Fibroblast of mammary gland (primary cell): ENCODE data around the gene RECQL5.

Experiments used
- DNase-seq: peaks from one replicate; pipeline ENCODE4 v3.0.0-alpha.2; 2010; ENCODE audit warnings: low read depth
- H3K4me3 ChIP-seq: 2 replicates; pipeline ENCODE4 v1.5.1; 2011; ENCODE audit warnings: low read depth, mild to moderate bottlenecking, low read length, moderate library complexity; ENCODE audit not compliant: control insufficient read depth
- CTCF ChIP-seq: conservative IDR thresholded peaks from 2 replicates; pipeline ENCODE4 v1.5.1; 2011; ENCODE audit warnings: low read depth, low read length, inconsistent platforms; ENCODE audit not compliant: control insufficient read depth, insufficient read depth

Gene RECQL5

GRCh38 chr17:75679706-75680211 lies 12.8 kb upstream of the RECQL5 start:
- TF ChIP-seq CTCF: no peak
- DNase-seq: no peak

GRCh38 chr17:75676461-75676860 lies 9.5 kb upstream of the RECQL5 start:
- no peak overlapping the region for H3K4me3 ChIP-seq
- DNase-seq: no peak
- no peak for TF ChIP-seq CTCF

More at GRCh38 chr17:75679706-75680211, 12.8 kb upstream of the RECQL5 start:
- no peak overlapping the region for H3K4me3 ChIP-seq

GRCh38 chr17:75673487-75673886 lies 6.5 kb upstream of the RECQL5 start:
- DNase-seq: no peak
- TF ChIP-seq CTCF: no peak
- no peak overlapping the region for H3K4me3 ChIP-seq

- DNase-seq: no peak
- H3K4me3 ChIP-seq: no peak overlapping the region
- TF ChIP-seq CTCF: no peak
Observed at GRCh38 chr17:75672011-75672410, 5.1 kb upstream of the RECQL5 start.

DNA sequence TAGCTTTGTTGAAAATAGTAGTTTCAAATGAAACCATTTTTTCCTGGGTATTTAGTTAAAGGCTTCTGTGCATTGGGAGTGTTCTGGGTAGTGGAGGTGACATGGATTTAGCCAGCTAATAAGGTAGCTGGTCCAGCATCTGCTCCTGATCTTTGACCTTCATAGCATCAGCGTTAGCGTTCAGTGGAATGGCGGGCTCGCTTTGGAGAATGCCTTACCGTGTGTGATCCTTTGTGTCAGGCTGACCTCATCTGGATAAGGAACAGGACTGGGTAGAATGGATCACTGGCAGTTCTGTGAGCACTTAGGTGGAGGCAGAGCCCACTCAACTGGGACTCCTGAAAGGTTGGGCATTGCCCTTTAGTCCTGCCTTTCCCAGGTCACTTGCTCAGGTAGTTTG lies 3.9 kb upstream of the RECQL5 start:
- no peak overlapping the region for H3K4me3 ChIP-seq
- DNase-seq: no peak
- no peak for TF ChIP-seq CTCF

DNA sequence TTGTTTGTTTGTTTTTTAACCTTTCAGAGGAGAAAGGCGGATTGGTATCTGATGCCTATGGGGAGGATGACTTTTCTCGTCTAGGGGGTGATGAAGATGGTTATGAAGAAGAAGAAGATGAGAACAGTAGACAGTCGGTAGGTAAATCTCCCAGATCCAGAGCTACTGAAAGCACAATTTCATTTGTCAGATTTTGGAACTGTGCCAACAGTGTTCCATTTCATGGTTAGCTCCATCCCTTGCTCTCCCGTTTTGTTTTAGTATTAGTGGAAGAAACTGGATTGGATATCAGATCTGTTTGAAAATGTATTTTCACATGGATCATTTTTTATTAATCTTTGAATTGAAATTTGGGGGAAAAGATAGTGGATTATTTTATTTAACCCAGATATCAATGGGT lies 1.5 kb upstream of the RECQL5 start:
- DNase-seq: no peak
- H3K4me3 ChIP-seq: peak overlapping the region; percentile 99

More for the DNA sequence above, 1.5 kb upstream of the RECQL5 start:
- TF ChIP-seq CTCF: no peak
